Measurements from ENCODE around the gene DNM2.
A peak's percentile ranks its signal among the peaks of the same experiment; 100 is the strongest.
"Not testable (repeated sequence)": the region's sequence is repeated elsewhere in the genome, so short reads cannot be mapped to it uniquely, and the experiment has no call there.

The DNM2 gene
- total RNA-seq, result 308 to 350 (median 323) reads per million in 3 donors

DNA sequence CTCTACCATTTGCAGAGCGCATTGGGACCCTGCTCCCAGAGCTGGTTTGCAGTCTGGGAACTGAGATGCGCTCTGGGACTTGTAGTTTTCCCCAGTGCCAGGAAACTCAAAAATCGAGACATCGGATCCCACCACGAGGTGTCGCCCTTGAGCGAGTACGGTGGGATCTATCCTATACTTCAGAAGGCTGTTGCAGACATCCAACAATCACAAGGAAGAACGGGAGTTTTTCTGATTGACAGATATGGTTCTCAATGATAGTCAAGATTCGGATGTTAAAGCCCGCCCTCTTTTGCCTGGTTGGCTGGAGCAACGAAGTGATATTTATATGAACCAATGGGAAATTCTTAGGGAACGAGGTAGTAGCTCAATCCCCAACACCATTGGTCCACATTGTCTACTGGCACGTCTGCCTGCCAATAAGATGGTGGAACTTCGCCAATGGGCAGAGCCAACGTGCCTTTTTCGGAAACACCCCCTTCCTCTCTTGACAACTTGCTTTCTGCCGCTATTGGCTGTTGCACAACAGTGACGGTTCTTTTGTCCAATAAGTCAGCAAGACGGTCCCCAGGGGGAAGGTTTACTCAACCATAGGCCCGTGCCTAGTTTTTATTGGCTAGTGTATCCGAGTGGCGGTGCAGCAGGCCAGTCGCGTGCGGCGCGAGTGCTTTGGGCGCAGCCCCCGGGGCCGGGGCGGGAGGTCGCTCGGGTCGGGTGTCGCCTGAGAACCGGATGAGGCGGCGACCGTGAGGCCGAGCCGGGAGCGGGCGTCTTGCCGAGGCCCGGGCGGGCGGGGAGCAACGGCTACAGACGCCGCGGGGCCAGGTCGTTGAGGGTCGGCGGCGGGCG, at the start of gene DNM2:
Gene DNM2, plus strand, starts transcription at position 724 of the 849 bp plus-strand sequence. CDS start 164 bp downstream, outside the sequence.
- DNase-seq, result peak; percentile 91 to 97 (median 97)
- peaks cover 3% of the 10 kb centered on the region for H3K36me3 ChIP-seq (ENCODE audit: control insufficient read depth, insufficient read depth, low read length)
- peak within 1 kb of the TSS; percentile 76 for H3K4me3 ChIP-seq (ENCODE audit: insufficient read depth, low read depth, low read length, poor library complexity, severe bottlenecking)
- peak within 1 kb of the TSS; percentile 76 for H3K27ac ChIP-seq (ENCODE audit: insufficient read depth, low read length, poor library complexity, severe bottlenecking)
- H3K9me3 ChIP-seq (ENCODE audit: control insufficient read depth, low read length), result no peaks in the 10 kb centered on the region
- H3K4me1 ChIP-seq (ENCODE audit: control insufficient read depth, insufficient read depth, low read length, poor library complexity, severe bottlenecking), result peaks cover 20% of the 10 kb centered on the region
- no peaks in the 10 kb centered on the region for H3K27me3 ChIP-seq (replicated peaks; ENCODE audit: control insufficient read depth, insufficient read depth, low read length, poor library complexity, severe bottlenecking)

GRCh38 chr19:10669246-10669645, 48.6 kb upstream of the DNM2 start:
- Histone ChIP-seq H3K4me1 (ENCODE audit: control insufficient read depth, insufficient read depth, low read length, poor library complexity, severe bottlenecking) (no peaks in the 10 kb centered on the region), H3K36me3 (ENCODE audit: control insufficient read depth, insufficient read depth, low read length) (peaks cover 36% of the 10 kb centered on the region), H3K9me3 (ENCODE audit: control insufficient read depth, low read length) (no peaks in the 10 kb centered on the region), H3K4me3 (ENCODE audit: insufficient read depth, low read depth, low read length, poor library complexity, severe bottlenecking) (no peak overlapping the region), H3K27ac (ENCODE audit: insufficient read depth, low read length, poor library complexity, severe bottlenecking) (no peak overlapping the region), H3K27me3 (replicated peaks; ENCODE audit: control insufficient read depth, insufficient read depth, low read length, poor library complexity, severe bottlenecking) (no peaks in the 10 kb centered on the region)
- DNase-seq, result no peak

DNA sequence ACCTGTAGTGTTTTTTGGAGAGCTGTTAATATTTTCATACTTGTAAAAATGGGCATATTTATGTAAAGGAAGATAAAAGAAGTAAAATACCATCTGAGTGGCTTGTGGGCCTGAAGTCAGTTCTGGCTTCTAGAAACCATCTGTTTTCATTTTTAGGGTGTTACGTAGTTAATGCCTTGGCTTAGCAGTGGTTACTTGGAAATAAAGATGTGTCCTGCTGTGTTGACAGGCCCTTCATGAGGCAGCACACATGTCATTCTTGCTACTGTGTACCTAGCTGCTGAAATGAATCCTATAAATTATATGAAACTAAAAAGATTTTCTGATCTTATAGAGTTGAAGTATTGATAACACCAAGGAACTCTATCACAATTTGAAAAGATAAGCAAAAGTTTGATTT, 47.7 kb upstream of the DNM2 start:
- Histone ChIP-seq H3K36me3 (ENCODE audit: control insufficient read depth, insufficient read depth, low read length) (peaks cover 36% of the 10 kb centered on the region), H3K27me3 (replicated peaks; ENCODE audit: control insufficient read depth, insufficient read depth, low read length, poor library complexity, severe bottlenecking) (no peaks in the 10 kb centered on the region), H3K4me3 (ENCODE audit: insufficient read depth, low read depth, low read length, poor library complexity, severe bottlenecking) (no peak overlapping the region), H3K27ac (ENCODE audit: insufficient read depth, low read length, poor library complexity, severe bottlenecking) (no peak overlapping the region), H3K4me1 (ENCODE audit: control insufficient read depth, insufficient read depth, low read length, poor library complexity, severe bottlenecking) (no peaks in the 10 kb centered on the region), H3K9me3 (ENCODE audit: control insufficient read depth, low read length) (no peaks in the 10 kb centered on the region)
- DNase-seq, result no peak

DNA sequence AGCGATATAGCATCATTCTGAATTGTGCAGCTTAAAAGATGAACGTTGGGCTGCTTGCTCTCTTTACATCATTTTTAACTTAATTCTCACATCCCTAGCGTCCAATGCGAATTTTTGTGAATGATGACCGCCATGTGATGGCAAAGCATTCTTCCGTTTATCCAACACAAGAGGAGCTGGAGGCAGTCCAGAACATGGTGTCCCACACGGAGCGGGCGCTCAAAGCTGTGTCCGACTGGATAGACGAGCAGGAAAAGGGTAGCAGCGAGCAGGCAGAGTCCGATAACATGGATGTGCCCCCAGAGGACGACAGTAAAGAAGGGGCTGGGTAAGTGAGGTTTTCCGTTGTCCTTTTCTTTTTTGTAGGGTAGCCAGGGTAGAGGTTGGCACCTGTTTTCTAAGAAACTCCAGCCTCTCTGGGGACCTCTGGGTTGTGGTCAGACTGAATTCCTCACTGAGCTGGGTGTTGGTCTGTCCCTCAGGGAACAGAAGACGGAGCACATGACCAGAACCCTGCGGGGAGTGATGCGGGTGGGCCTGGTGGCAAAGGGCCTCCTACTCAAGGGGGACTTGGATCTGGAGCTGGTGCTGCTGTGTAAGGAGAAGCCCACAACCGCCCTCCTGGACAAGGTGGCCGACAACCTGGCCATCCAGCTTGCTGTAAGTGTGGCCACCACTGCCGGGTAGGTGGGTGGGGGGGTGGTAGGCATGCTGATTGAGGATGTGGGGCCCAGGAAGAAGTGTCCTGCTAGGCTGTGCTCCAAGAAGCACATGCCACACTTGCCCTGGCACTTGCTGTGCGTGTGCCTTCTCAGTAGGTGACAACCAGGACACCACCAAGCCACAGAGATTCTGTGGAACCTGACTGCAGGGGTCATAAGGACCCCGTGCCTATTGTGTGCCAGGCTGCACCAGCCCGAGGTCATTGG, 46.7 kb upstream of the DNM2 start:
- no peak overlapping the region for H3K4me3 ChIP-seq (ENCODE audit: insufficient read depth, low read depth, low read length, poor library complexity, severe bottlenecking)
- no peak overlapping the region for H3K27ac ChIP-seq (ENCODE audit: insufficient read depth, low read length, poor library complexity, severe bottlenecking)
- peaks cover 43% of the 10 kb centered on the region for H3K36me3 ChIP-seq (ENCODE audit: control insufficient read depth, insufficient read depth, low read length)
- no peaks in the 10 kb centered on the region for H3K9me3 ChIP-seq (ENCODE audit: control insufficient read depth, low read length)
- no peak for DNase-seq
- no peaks in the 10 kb centered on the region for H3K27me3 ChIP-seq (replicated peaks; ENCODE audit: control insufficient read depth, insufficient read depth, low read length, poor library complexity, severe bottlenecking)
- no peaks in the 10 kb centered on the region for H3K4me1 ChIP-seq (ENCODE audit: control insufficient read depth, insufficient read depth, low read length, poor library complexity, severe bottlenecking)

- H3K27me3 ChIP-seq (replicated peaks; ENCODE audit: control insufficient read depth, insufficient read depth, low read length, poor library complexity, severe bottlenecking); H3K27ac ChIP-seq (ENCODE audit: insufficient read depth, low read length, poor library complexity, severe bottlenecking); DNase-seq; H3K4me1 ChIP-seq (ENCODE audit: control insufficient read depth, insufficient read depth, low read length, poor library complexity, severe bottlenecking); H3K4me3 ChIP-seq (ENCODE audit: insufficient read depth, low read depth, low read length, poor library complexity, severe bottlenecking); H3K9me3 ChIP-seq (ENCODE audit: control insufficient read depth, low read length): not testable (repeated sequence)
- peaks cover 45% of the 10 kb centered on the region for H3K36me3 ChIP-seq (ENCODE audit: control insufficient read depth, insufficient read depth, low read length)
These were observed 46.0 kb upstream of the DNM2 start for GRCh38 chr19:10671922-10672321.

GRCh38 chr19:10675214-10675613, 42.7 kb upstream of the DNM2 start:
- H3K9me3 ChIP-seq (ENCODE audit: control insufficient read depth, low read length); DNase-seq; H3K27ac ChIP-seq (ENCODE audit: insufficient read depth, low read length, poor library complexity, severe bottlenecking); H3K4me3 ChIP-seq (ENCODE audit: insufficient read depth, low read depth, low read length, poor library complexity, severe bottlenecking); H3K27me3 ChIP-seq (replicated peaks; ENCODE audit: control insufficient read depth, insufficient read depth, low read length, poor library complexity, severe bottlenecking); H3K4me1 ChIP-seq (ENCODE audit: control insufficient read depth, insufficient read depth, low read length, poor library complexity, severe bottlenecking): not testable (repeated sequence)
- peaks cover 78% of the 10 kb centered on the region for H3K36me3 ChIP-seq (ENCODE audit: control insufficient read depth, insufficient read depth, low read length)

GRCh38 chr19:10677751-10678150, 40.1 kb upstream of the DNM2 start:
- Histone ChIP-seq H3K27me3 (replicated peaks; ENCODE audit: control insufficient read depth, insufficient read depth, low read length, poor library complexity, severe bottlenecking) (no peaks in the 10 kb centered on the region), H3K9me3 (ENCODE audit: control insufficient read depth, low read length) (no peaks in the 10 kb centered on the region), H3K4me3 (ENCODE audit: insufficient read depth, low read depth, low read length, poor library complexity, severe bottlenecking) (no peak overlapping the region), H3K36me3 (ENCODE audit: control insufficient read depth, insufficient read depth, low read length) (peaks cover 83% of the 10 kb centered on the region), H3K27ac (ENCODE audit: insufficient read depth, low read length, poor library complexity, severe bottlenecking) (no peak overlapping the region), H3K4me1 (ENCODE audit: control insufficient read depth, insufficient read depth, low read length, poor library complexity, severe bottlenecking) (no peaks in the 10 kb centered on the region)
- no peak for DNase-seq

GRCh38 chr19:10678813-10679212, 39.1 kb upstream of the DNM2 start:
- H3K27ac ChIP-seq (ENCODE audit: insufficient read depth, low read length, poor library complexity, severe bottlenecking), result no peak overlapping the region
- no peaks in the 10 kb centered on the region for H3K9me3 ChIP-seq (ENCODE audit: control insufficient read depth, low read length)
- H3K4me3 ChIP-seq (ENCODE audit: insufficient read depth, low read depth, low read length, poor library complexity, severe bottlenecking), result no peak overlapping the region
- H3K4me1 ChIP-seq (ENCODE audit: control insufficient read depth, insufficient read depth, low read length, poor library complexity, severe bottlenecking), result no peaks in the 10 kb centered on the region
- no peak for DNase-seq
- H3K36me3 ChIP-seq (ENCODE audit: control insufficient read depth, insufficient read depth, low read length), result peaks cover 82% of the 10 kb centered on the region
- H3K27me3 ChIP-seq (replicated peaks; ENCODE audit: control insufficient read depth, insufficient read depth, low read length, poor library complexity, severe bottlenecking), result no peaks in the 10 kb centered on the region

GRCh38 chr19:10679743-10680142, 38.1 kb upstream of the DNM2 start:
- H3K27me3 ChIP-seq (replicated peaks; ENCODE audit: control insufficient read depth, insufficient read depth, low read length, poor library complexity, severe bottlenecking), result no peaks in the 10 kb centered on the region
- peaks cover 87% of the 10 kb centered on the region for H3K36me3 ChIP-seq (ENCODE audit: control insufficient read depth, insufficient read depth, low read length)
- DNase-seq, result no peak
- H3K27ac ChIP-seq (ENCODE audit: insufficient read depth, low read length, poor library complexity, severe bottlenecking), result no peak overlapping the region
- no peaks in the 10 kb centered on the region for H3K9me3 ChIP-seq (ENCODE audit: control insufficient read depth, low read length)
- no peak overlapping the region for H3K4me3 ChIP-seq (ENCODE audit: insufficient read depth, low read depth, low read length, poor library complexity, severe bottlenecking)
- H3K4me1 ChIP-seq (ENCODE audit: control insufficient read depth, insufficient read depth, low read length, poor library complexity, severe bottlenecking), result no peaks in the 10 kb centered on the region
